HG03460 (cell line): ENCODE results near the gene SERPINB1.
"Not testable (repeated sequence)": the region's sequence is repeated elsewhere in the genome, so short reads cannot be mapped to it uniquely, and the experiment has no call there.

Experiments
- ATAC-seq: cut with Tn5 transposase; IDR thresholded peaks from one replicate; pipeline ENCODE4 v1.9.1; 2021; ENCODE audit not compliant: unreplicated experiment

Gene SERPINB1

DNA sequence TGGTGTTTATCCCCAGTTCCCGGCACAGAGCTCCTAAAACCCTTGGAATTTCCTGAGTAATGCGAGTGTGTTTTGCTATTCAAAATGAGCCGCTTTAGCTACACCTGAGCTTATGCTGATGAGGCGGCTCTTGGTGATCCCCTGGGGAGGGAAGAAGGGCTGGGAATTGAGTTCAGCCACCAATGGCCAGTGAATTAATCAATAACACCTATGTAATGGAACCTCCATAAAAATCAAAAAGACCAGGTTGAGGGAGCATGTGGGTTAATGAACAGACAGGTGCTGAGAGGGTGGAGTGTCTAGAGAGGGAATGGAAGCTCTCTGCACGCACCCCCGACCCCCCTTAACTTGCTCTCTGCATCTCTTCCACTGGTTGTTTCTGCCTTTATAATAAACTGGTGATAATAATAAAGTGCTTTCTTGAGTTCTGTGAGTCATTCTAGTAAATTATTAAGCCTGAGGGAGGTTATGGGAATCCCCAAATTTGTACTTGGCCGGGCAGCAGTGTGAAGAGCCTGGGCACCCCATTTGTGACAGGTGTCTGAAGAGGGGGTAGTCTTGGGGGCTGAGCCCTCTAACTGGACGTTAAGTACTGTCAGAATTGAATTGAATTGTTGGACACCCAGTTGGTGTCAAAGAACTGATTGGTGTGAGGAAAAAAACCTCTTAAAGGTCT, 24.6 kb upstream of the SERPINB1 start:
- ATAC-seq, result peak; percentile 42

DNA sequence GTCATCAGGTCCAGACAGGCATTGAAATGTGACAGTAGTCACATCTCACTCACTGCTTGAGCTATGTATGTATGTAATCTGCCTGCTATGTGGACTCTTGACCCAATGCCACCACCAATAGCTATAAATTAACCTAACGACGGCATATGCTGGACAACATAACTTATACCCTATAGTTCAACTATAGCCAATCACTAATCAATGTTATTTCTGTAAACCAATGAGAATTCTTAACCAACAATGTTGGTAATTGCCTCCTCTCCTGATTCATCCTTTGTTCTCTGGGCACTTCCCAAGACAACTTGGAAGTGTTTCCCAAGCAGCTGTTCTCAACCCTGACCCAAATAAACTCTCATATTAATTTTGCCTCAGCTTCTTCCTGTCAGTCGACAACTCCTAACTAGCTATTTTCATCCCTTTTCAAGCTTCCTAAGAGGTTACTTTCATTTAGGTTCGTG, 24.1 kb upstream of the SERPINB1 start:
- no peak for ATAC-seq

DNA sequence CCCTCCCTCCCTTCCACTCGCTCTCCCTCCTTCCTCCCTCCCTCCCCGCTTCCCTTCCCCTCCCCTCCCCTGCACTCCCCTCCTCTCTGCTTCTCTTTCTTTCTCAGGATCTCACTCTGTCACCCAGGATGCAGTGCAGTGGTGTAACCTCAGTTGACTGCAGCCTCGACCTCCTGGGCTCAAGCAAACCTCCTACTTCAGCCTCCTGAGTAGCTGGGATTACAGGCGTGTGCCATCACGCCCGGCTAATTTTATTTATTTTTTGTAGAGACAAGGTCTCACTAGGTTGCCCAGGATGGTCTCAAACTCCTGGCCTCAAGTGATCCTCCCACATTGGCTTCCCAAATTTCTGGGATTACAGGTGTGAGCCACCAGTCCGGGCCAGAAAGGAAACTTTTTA, 23.6 kb upstream of the SERPINB1 start:
- no peak for ATAC-seq

DNA sequence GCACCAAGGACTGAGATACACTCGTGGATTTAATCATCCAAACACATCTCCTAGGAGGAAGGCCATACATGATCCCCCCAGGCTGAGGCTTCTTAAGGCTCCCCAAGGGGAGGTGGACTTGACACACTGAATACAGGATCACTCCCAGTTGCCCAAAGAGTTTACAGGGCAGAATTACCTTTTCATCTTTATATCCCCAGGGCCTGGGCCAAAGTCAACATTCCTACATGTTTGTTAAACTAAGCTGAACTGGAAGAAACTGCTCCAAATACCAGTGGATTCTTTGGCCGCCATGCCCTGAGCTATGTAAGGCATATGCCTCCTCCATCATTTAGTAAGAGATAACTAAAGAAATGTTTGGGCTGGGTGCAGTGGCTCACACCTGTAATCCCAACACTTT, 22.2 kb upstream of the SERPINB1 start:
- no peak for ATAC-seq

DNA sequence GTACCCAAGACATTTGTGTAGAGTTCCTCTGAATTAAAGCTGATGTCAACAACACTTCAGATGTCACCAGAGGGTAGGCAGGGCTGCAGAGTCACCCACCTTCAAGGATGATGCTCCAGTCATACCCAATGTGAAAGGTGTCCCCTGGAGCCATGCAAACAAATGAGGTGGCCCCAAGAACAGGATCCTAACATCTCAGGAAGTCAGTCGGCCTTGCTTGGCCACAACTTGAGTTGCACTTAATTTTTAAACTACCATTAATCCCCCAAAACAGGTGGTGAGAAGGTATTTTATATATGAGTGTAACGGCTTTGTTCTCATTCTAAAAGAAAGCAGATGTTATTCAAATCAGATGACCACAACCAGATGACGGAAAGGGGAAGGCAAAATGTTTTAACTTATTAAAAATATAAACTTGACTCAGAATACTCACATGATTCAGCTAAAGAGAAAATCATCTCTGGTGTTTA, 21.1 kb upstream of the SERPINB1 start:
- peak; percentile 57 for ATAC-seq

DNA sequence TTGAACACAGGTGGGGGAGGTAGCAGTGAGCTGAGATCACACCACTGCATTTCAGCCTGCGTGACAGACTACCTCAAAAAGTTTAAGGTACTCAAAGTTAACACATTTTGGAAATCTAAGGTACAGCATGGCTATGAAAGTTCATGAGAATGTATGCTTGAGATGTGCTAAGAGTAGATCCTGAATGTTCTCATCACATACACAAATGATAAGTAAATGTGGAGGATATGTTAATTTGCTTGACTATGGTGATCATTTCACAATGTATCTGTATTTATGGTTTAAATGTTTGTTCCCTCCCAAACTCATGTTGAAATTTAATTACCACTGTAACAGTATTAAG, 20.1 kb upstream of the SERPINB1 start:
- ATAC-seq, result no peak

DNA sequence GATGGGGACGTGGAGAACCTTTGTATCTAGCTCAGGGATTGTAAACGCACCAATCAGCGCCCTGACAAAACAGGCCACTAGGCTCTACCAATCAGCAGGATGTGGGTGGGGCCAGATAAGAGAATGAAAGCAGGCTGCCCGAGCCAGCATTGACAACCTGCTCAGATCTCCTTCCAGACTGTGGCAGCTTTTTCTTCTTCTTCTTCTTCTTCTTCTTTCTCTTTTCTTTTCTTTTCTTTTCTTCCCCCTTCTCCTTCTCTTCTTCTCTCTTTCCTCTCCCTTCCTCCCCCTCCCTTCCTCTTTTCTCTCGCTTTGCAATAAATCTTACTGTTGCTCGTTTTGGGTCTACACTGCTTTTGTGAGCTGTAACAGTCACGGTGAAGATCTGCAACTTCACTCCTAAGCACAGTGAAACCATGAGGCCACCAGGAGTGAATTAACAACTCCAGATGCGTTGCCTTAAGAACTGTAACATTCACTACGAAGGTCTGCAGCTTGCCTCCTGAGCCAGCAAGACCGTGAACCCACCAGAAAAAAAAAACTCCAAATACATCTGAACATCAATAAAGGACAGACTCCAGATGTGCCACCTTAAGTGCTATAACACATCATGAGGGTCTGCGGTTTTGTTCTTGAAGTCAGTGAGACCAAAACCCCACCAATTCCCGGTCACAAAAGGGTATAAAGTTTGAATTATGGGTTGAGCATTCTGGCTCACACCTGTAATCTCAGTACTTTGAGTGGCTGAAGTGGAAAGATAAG, 19.6 kb upstream of the SERPINB1 start:
- ATAC-seq, result no peak

DNA sequence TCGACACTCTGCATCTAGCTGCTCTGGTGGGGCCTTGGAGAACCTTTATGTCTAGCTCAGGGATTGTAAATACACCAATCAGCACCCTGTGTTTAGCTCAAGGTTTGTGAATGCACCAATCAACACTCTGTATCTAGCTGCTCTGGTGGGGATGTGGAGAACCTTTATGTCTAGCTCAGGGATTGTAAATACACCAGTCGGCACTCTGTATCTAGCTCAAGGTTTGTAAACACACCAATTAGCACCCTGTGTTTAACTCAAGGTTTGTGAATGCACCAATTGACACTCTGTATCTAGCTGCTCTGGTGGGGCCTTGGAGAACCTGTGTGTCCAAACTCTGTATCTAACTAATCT, 19.0 kb upstream of the SERPINB1 start:
- ATAC-seq, result not testable (repeated sequence)

DNA sequence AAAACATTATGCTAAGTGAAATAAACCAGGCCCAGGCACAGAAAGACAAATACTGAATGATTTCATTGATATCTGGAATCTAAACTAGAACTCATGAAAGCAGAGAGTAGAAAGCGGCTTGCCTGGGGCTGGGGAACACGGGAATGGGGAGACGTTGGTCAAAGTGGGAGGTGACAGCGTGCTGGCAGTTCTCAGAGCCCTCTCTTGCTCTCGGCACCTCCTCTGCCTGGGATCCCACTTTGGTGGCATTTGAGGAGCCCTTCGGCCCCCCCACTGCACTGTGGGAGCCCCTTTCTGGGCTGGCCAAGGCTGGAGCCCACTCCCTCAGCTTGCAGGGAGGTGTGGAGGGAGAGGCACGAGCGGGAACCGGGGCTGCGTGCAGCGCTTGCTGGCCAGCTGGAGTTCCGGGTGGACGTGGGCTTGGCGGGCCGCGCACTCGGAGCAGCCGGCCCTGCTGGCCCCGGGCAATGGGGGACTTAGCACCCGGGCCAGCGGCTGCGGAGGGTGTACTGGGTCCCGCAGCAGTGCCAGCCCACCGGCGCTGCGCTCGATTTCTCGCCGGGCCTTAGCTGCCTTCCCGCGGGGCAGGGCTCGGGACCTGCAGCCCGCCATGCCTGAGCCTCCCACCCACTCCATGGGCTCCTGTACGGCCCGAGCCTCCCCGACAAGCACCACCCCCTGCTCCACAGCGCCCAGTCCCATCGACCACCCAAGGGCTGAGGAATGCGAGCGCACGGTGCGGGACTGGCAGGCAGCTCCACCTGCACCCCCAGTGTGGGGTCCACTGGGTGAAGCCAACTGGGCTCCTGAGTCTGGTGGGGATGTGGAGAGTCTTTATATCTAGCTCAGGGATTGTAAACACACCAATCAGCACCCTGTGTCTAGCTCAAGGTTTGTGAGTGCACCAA, 18.4 kb upstream of the SERPINB1 start:
- ATAC-seq, result not testable (repeated sequence)

DNA sequence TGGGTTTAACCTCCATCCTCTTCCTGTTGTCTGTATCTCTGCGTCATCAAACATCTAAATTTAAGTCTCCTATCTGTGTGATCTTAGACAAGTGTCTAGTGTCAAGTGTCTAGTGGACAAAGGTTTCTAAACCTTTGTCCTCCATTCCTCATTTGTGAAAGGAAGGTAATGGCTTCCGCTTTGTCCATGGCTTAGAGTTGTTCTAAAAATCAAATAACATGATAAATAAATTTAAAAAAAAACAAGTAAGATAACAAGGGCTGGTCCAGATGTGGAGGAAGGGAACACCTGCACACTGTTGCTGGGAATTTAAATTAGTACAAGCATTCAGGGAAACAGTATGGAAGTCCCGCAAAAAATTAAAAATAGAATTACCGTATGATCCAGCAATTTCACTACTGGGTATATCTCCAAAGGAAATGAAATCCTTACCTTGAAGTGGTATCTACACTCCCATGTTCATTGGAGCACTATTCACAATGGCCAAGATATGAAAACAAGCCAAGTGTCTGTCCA, 17.6 kb upstream of the SERPINB1 start:
- no peak for ATAC-seq

DNA sequence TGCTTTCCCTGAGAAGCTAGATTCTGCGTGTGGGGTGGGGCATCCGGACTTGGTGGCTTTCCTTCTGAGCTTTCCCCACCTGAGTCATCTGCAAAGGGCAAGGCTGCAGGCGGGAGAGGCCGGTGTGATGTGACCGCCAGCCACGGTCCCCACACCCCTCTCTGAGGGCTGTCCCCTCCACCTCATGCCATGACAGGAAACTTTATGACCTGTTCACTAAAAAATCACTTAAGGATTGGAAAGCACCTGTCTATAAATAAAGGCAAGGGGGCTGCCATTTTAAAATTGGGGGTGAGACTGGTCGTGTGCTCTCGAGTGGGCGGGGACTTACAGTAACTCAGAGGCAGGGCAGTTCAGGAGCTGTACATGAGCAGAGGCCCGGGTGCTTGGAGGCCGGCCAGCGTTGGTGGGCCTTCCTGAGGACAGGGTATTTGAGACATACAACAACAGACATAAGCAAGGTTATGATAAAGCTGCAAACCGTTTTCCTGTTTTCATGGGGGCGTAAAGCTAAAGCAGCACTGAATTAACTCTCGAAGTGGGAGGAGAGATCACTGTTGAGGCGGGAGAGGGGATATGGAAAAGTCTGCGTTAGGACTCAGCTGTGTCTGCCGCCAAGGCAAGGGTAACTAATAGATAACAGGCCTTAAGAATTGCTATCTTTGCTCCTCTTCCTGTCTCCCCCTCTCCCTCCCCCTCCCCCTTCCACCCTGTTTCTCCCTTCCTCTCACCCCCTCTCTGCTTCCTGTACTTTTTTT, 16.1 kb upstream of the SERPINB1 start:
- ATAC-seq, result peak; percentile 47

DNA sequence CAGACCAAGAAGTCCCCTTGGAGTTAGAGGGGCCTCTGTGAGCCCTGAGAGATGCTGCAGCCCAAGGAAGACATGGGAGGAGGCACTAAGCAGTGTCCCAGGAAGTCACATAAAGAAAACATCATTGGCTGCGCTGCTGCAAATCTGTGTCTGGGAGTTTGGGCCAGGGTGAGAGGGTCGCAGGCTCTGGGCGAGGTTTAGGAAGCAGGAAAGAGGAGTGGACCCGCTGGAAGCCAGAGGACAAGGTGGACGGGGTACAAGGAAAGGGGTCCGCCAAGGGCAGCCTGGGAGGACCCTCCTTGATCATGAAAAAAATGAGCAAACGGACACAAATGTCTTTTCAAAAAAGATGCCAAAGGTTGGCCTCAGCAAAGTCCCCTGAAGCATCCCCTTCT, 15.5 kb upstream of the SERPINB1 start:
- no peak for ATAC-seq

DNA sequence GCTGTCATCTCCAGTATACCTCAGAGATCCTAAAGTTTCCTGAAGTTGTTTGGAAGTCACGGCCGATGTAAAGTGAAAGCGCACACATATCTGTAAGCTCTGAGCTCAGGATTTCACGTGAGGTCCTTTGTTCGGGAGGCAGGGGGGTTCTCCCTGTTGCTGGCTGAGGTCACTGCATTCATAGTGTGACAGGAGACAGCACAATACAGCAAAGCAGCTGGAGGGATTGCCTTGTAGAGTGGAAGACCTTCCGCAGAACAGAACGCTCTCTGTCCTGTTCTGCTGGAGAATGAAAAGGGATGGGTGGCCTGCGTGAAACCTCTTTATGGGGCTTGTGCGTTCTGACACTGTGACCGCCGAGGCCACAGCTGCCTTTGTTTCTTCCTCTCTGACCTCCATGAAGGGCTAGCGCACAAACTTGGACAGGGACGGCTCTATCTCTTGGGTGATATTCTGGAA, 13.4 kb upstream of the SERPINB1 start:
- ATAC-seq, result no peak

DNA sequence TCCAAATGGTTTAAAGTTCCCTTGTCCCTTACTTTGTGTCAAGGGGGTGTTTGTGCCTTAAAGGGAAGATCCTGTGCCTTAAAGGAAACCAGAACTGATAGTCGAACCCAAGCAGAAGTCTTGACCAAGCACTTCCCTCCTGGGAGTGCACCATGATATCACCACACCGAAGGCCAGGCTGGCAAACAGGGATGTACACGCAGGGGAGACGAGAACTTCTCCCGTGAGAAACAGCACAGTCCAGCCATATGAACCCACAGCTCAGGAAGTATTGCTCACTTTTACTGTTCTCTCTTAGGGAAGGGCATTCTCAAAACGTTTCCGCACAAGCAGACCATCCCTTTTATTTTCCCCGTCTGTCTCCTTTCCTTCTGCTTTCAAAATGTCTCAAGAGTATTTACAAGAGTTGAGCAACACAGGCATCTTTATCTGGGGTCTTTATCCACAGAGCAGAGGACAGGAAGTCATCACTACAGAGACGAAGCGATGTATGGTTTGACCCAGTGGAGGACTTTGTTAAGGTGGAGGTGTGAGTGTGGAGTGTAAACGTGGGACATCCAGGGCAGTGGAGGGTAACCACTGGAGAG, 12.8 kb upstream of the SERPINB1 start:
- ATAC-seq, result no peak

DNA sequence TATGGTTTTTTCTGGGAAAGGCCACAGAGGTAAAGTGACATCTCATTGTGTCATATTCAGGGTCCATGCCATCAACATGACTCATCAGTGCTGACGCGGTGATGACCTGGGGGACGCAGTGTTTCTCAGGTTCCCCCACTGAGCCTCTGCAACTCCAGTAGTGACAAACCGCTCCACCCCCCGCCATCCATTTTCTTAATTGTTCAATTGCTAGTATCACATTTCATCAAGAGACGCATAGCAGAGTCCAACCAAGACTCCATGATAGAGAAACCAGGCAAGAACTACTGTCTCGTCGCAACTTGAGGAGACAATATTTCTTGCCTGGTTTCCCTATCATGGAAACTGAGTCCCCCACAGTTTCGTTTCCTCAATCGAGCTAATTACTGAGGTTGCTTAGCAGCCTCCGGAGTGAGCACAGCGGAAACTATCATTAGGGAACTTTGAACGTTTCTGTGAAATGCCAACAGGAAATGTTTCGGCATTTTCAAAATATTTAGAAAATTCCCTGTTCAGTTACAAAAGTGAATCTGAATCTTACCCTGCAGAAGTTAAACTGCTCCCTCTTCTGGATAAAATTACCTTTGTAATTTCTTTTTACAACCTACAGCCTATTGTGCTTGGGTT, 12.2 kb upstream of the SERPINB1 start:
- ATAC-seq, result no peak

DNA sequence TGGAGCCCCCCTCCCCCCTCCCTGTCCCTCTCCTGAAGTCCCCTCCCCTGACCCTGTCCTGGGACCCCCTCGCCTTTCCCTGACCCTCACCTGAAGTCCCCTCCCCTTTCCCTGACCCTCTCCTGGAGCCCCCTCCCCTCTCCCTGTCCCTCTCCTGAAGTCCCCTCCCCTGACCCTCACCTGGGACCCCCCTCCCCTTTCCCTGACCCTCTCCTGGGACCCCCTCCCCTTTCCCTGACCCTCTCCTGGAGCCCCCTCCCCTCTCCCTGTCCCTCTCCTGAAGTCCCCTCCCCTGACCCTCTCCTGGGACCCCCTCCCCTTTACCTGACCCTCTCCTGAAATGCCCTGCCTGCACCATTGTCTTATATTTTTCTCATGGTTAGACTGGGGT, 11.7 kb upstream of the SERPINB1 start:
- not testable (repeated sequence) for ATAC-seq

DNA sequence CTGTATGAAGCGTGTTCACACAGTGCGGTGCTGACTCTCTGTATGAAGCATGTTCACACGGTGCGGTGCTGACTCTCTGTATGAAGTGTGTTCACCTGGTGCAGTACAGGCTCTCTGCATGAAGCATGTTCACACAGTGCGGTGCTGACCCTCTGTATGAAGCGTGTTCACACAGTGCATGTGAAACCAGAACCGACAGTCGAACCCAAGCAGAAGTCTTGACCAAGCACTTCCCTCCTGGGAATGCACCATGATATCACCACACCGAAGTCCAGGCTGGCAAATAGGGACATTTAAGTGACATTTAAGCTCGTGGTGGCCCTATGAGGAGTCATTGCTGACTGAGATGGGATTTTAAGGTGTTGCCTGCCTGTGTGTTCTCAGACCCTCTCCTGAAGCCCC, 11.3 kb upstream of the SERPINB1 start:
- ATAC-seq, result no peak

DNA sequence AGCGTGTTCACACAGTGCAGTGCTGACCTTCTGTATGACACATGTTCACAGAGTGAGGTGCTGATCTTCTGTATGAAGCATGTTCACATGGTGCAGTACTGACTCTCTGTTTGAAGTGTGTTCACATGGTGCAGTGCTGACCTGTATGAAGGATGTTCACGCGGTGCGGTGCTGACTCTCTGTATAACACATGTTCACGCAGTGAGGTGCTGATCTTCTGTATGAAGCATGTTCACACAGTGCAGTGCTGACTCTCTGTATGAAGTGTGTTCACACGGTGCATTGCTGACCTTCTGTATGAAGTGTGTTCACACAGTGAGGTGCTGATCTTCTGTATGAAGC, 10.8 kb upstream of the SERPINB1 start:
- ATAC-seq, result no peak

DNA sequence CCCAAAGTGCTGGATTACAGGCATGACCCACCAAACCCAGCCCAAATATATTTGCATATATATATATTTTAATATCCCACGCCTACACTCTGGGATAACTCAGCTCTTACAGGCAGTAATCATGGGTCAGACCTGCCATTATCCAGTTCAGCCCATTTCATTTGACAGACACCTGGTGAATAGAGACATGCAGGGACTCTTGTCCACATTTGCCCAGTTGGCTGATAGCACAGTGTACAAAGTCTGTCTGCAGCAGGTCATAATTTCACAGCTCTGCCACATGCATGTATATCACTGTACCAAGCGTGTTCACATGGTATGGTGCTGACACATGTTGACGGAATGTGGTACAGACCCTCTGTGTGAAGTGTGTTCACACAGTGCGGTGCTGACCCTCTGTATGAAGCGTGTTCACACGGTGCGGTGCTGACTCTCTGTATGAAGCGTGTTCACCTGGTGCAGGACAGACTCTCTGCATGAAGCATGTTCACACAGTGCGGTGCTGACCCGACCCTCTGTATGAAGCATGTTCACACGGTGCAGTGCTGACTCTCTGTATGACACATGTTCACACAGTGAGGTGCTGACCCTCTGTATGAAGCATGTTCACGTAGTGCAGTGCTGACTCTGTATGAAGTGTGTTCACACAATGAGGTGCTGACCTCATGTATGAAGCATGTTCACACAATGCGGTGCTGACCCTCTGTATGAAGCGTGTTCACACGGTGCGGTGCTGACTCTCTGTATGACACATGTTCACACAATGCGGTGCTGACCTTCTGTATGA, 10.3 kb upstream of the SERPINB1 start:
- ATAC-seq, result no peak
